D721Med (cell line): ENCODE measurements around the gene PCDHGB7.
"Not testable (repeated sequence)": the region's sequence is repeated elsewhere in the genome, so short reads cannot be mapped to it uniquely, and the experiment has no call there.

Experiments used
- DNase-seq: peaks from one replicate; pipeline ENCODE4 v3.0.0; 2011; ENCODE audit warnings: low spot score; ENCODE audit not compliant: insufficient read length
- FAIRE-seq: peaks from 2 replicates; lab custom pipeline; 2011; peaks lifted over from hg19 to GRCh38; lab: Jason Lieb, UNC
- CTCF ChIP-seq: IDR thresholded peaks from 2 replicates; pipeline ENCODE4 v1.5.1; 2012; ENCODE audit warnings: mild to moderate bottlenecking, control low read depth; ENCODE audit not compliant: insufficient read depth; ENCODE audit errors: missing control alignments

PCDHGB7 gene

GRCh38 chr5:141392429-141393198, 24.9 kb upstream of the PCDHGB7 start, which contains the start of gene PCDHGA8:
Gene PCDHGA8 (plus strand): TSS chr5:141392633. CDS start chr5:141392814, 181 bp downstream.
- no peak for TF ChIP-seq CTCF
- FAIRE-seq (no peak), DNase-seq (no peak)

GRCh38 chr5:141393267-141393666, 24.2 kb upstream of the PCDHGB7 start:
- no peak for TF ChIP-seq CTCF
- FAIRE-seq (no peak), DNase-seq (no peak)

- DNase-seq, FAIRE-seq: not testable (repeated sequence)
Measured at GRCh38 chr5:141394401-141395187, 22.9 kb upstream of the PCDHGB7 start.

GRCh38 chr5:141397756-141398551, 19.5 kb upstream of the PCDHGB7 start, which contains the start of gene PCDHGB5:
Gene PCDHGB5 (plus strand): TSS chr5:141397947. CDS start chr5:141398128, 181 bp downstream.
- not testable (repeated sequence) for FAIRE-seq, DNase-seq

- FAIRE-seq (no peak), DNase-seq (no peak)
- TF ChIP-seq CTCF: no peak
Measured at GRCh38 chr5:141398608-141399007, 18.9 kb upstream of the PCDHGB7 start.

GRCh38 chr5:141399555-141400258, 17.8 kb upstream of the PCDHGB7 start:
- DNase-seq (no peak), FAIRE-seq (no peak)
- TF ChIP-seq CTCF: no peak

GRCh38 chr5:141402553-141403243, 14.8 kb upstream of the PCDHGB7 start, which contains the start of gene PCDHGA9:
Gene PCDHGA9 (plus strand): TSS chr5:141402778. CDS start chr5:141402953, 175 bp downstream.
- peak; percentile 42 for TF ChIP-seq CTCF
- DNase-seq: no peak
- FAIRE-seq: no peak
